ENCODE results near the gene SNX4.
"Not testable (repeated sequence)": the region's sequence is repeated elsewhere in the genome, so short reads cannot be mapped to it uniquely, and the experiment has no call there.

Gene SNX4

GRCh38 chr3:125462722-125463299 lies 57.2 kb downstream of the SNX4 start:
- DNase-seq (ENCODE audit: low read depth): no peak

- DNase-seq (ENCODE audit: low read depth): no peak
Observed at GRCh38 chr3:125461896-125462295, 58.1 kb downstream of the SNX4 start.

- no peak for DNase-seq (ENCODE audit: low read depth)
Observed at GRCh38 chr3:125460233-125460632, 59.8 kb downstream of the SNX4 start.

GRCh38 chr3:125443923-125444322 lies 76.1 kb downstream of the SNX4 start:
- no peak for DNase-seq (ENCODE audit: low read depth)

- DNase-seq (ENCODE audit: low read depth): no peak
Observed at GRCh38 chr3:125442506-125442905, 77.5 kb downstream of the SNX4 start.

- DNase-seq (ENCODE audit: low read depth): no peak
Observed at GRCh38 chr3:125440970-125441369, 79.0 kb downstream of the SNX4 start.

- DNase-seq (ENCODE audit: low read depth): no peak
Observed at GRCh38 chr3:125440559-125440955, 79.4 kb downstream of the SNX4 start.

GRCh38 chr3:125437631-125438435 lies 82.2 kb downstream of the SNX4 start:
- peak; percentile 42 for DNase-seq (ENCODE audit: low read depth)

- no peak for DNase-seq (ENCODE audit: low read depth)
Observed at GRCh38 chr3:125436921-125437320, 83.1 kb downstream of the SNX4 start.

GRCh38 chr3:125435231-125435630 lies 84.8 kb downstream of the SNX4 start:
- DNase-seq (ENCODE audit: low read depth): no peak

GRCh38 chr3:125434582-125435011 lies 85.4 kb downstream of the SNX4 start:
- no peak for DNase-seq (ENCODE audit: low read depth)

GRCh38 chr3:125433611-125434041 lies 86.4 kb downstream of the SNX4 start:
- DNase-seq (ENCODE audit: low read depth): no peak

- no peak for DNase-seq (ENCODE audit: low read depth)
Observed at GRCh38 chr3:125433091-125433534, 86.9 kb downstream of the SNX4 start.

GRCh38 chr3:125431912-125432790 lies 87.9 kb downstream of the SNX4 start:
- DNase-seq (ENCODE audit: low read depth): no peak

GRCh38 chr3:125431391-125431790 lies 88.6 kb downstream of the SNX4 start:
- no peak for DNase-seq (ENCODE audit: low read depth)

- DNase-seq (ENCODE audit: low read depth): no peak
Observed at GRCh38 chr3:125428216-125428830, 91.7 kb downstream of the SNX4 start.

- no peak for DNase-seq (ENCODE audit: low read depth)
Observed at GRCh38 chr3:125418306-125418705, 101.7 kb downstream of the SNX4 start.

GRCh38 chr3:125416235-125416634 lies 103.8 kb downstream of the SNX4 start:
- DNase-seq (ENCODE audit: low read depth): no peak

- DNase-seq (ENCODE audit: low read depth): no peak
Observed at GRCh38 chr3:125414669-125415068, 105.3 kb downstream of the SNX4 start.

GRCh38 chr3:125410922-125411321 lies 109.1 kb downstream of the SNX4 start:
- no peak for DNase-seq (ENCODE audit: low read depth)

GRCh38 chr3:125406070-125406469 lies 113.9 kb downstream of the SNX4 start:
- DNase-seq (ENCODE audit: low read depth): no peak

GRCh38 chr3:125405515-125405914 lies 114.5 kb downstream of the SNX4 start:
- not testable (repeated sequence) for DNase-seq (ENCODE audit: low read depth)

All from T follicular helper cell (primary cell).